K562 (cell line): Measurements from ENCODE around the gene IL17RA. TPM values are rescaled to one million over a fixed set of nuclear protein-coding genes. Genes with fewer than 3 reads are reported as not detected.

ENCODE experiments used
- ETS2 ChIP-seq: IDR thresholded peaks from 2 replicates; pipeline ENCODE4 v1.6.1; 2016; ENCODE audit warnings: borderline replicate concordance, missing genetic modification characterization, mild to moderate bottlenecking, moderate library complexity, missing compliant biosample characterization; ENCODE audit not compliant: poor library complexity, severe bottlenecking
- RBM15 ChIP-seq: fragments of 200-400 bp; formaldehyde crosslinking; IDR thresholded peaks from 2 replicates; pipeline ENCODE4 v1.6.1; 2018; ENCODE audit warnings: mild to moderate bottlenecking, low read length, moderate library complexity; ENCODE audit not compliant: insufficient read depth
- RBM25 ChIP-seq: fragments of 200-400 bp; formaldehyde crosslinking; IDR thresholded peaks from 2 replicates; pipeline ENCODE4 v1.6.1; 2018; ENCODE audit warnings: low read length, low read depth, moderate library complexity; ENCODE audit not compliant: severe bottlenecking
- REST ChIP-seq, 2 experiments: fragments of 450-650 bp; formaldehyde crosslinking in 1 of 2; IDR thresholded peaks; 2 replicates each; pipeline versions ENCODE4 v1.4.0 to v1.6.1; 2014 to 2020; ENCODE audit warnings: mild to moderate bottlenecking in 2 of 2, borderline replicate concordance in 1 of 2, low read depth in 1 of 2
- SP1 ChIP-seq: sonication (generic); formaldehyde crosslinking; IDR thresholded peaks from 2 replicates; pipeline ENCODE4 v1.8.1; 2022; ENCODE audit warnings: mild to moderate bottlenecking, missing genetic modification reagents
- STAT5B ChIP-seq: fragments of 250-450 bp; sonication (Bioruptor Pico); IDR thresholded peaks from 2 replicates; pipeline ENCODE4 v1.8.0; 2021; ENCODE audit warnings: mild to moderate bottlenecking, inconsistent platforms
- TEAD1 ChIP-seq, 2 experiments: fragments of 450-650 bp in 1 of 2; sonication (generic) in 1 of 2; formaldehyde crosslinking; IDR thresholded peaks; 2 replicates each; pipeline versions ENCODE4 v1.4.0 to v1.8.0; 2020 to 2022; ENCODE audit warnings: mild to moderate bottlenecking in 2 of 2, missing genetic modification reagents in 1 of 2
- ZNF311 ChIP-seq: fragments of 250-450 bp; sonication (Bioruptor Pico); IDR thresholded peaks from 2 replicates; pipeline ENCODE4 v1.4.0; 2020; ENCODE audit warnings: mild to moderate bottlenecking, moderate library complexity
- ZNF639 ChIP-seq, 2 experiments: fragments of 200-800 bp in 1 of 2; sonication (Bioruptor generic) in 1 of 2; sonication (generic) in 1 of 2; formaldehyde crosslinking in 1 of 2; IDR thresholded peaks in 1 of 2; conservative IDR thresholded peaks in 1 of 2; 2 replicates each; pipeline versions ENCODE4 v1.5.0 to v1.6.1; 2016 to 2020; ENCODE audit warnings: missing compliant biosample characterization in 1 of 2, missing genetic modification characterization in 1 of 2, missing genetic modification reagents in 1 of 2
- polyA plus RNA-seq, 8 experiments: library from polyadenylated mRNA; depleted of rRNA in 4 of 8; stranded (reverse) in 5 of 8; unstranded in 3 of 8; fragments of >200 nt; fragmentation: Nextera tagmentation in 2 of 8; fragmentation: Illumina TruSeq in 1 of 8; extraction: Ambion mirVana in 2 of 8; extraction: Trizol in 1 of 8; gene quantifications; 2 replicates each; pipeline versions ENCODE4 v1.2.1 to v1.2.3, GENCODE V29; 2011 to 2014; ENCODE audit warnings: inconsistent platforms in 1 of 8, missing spikeins in 1 of 8
- total RNA-seq, 7 experiments: library from RNA; depleted of rRNA in 6 of 7; stranded (reverse); fragments of >200 nt in 6 of 7; fragmentation: Illumina TruSeq in 2 of 7; extraction: Trizol in 2 of 7; gene quantifications; 2 replicates each; pipeline versions ENCODE4 v1.2.1 to v1.2.3, GENCODE V29; 2011 to 2021; ENCODE audit warnings: low replicate concordance in 1 of 7

The IL17RA gene
- total and polyA plus RNA-seq, 9 of the 15 experiments (the other 6 are each of a cell fraction or from before 2014, with no cell fraction given), result 0.17 to 11.8 (median 3.7) TPM

- no peak for TF ChIP-seq REST (IDR thresholded peaks at IDR 0.05; ENCODE audit: borderline replicate concordance)
- no peak for TF ChIP-seq REST (CRISPR knock-in tag; IDR thresholded peaks at IDR 0.05; ENCODE audit: low read depth)
- TF ChIP-seq ETS2, result no peak
- no peak for TF ChIP-seq TEAD1 (CRISPR knock-in tag; IDR thresholded peaks at IDR 0.05)
- no peak for TF ChIP-seq STAT5B (CRISPR knock-in tag)
- no peak for TF ChIP-seq SP1 (CRISPR knock-in tag)
- TF ChIP-seq RBM15, result no peak
- no peak for TF ChIP-seq ZNF639 (CRISPR knock-in tag; conservative IDR thresholded peaks at IDR 0.05 in 1 of 2, IDR thresholded peaks at IDR 0.05 in 1 of 2)
- TF ChIP-seq ZNF311 (CRISPR knock-in tag), result no peak
- TF ChIP-seq RBM25, result no peak
These were observed 12.3 kb downstream of the IL17RA start (continued) for GRCh38 chr22:17097062-17097461.
